ENCODE measurements around the gene FGF1. TPM values are rescaled to one million over a fixed set of nuclear protein-coding genes. Genes with fewer than 3 reads are reported as not detected.

Gene FGF1
- total RNA-seq, 1 experiment from 2014 or later, result not detected

GRCh38 chr5:142549834-142550233, 136.1 kb downstream of the FGF1 start:
- TF ChIP-seq SIN3A (IDR thresholded peaks at IDR 0.05; ENCODE audit: borderline replicate concordance, insufficient read depth, low read depth, low read length), result no peak
- TF ChIP-seq CTCF (IDR thresholded peaks at IDR 0.05), result no peak
- TF ChIP-seq REST (IDR thresholded peaks at IDR 0.05; ENCODE audit: insufficient read depth in 1 of 2, low read depth in 2 of 2, low read length in 1 of 2), result no peak
- no peak for TF ChIP-seq TCF7L2 (IDR thresholded peaks at IDR 0.05; ENCODE audit: low read depth, low read length)
- no peak for TF ChIP-seq POLR2AphosphoS5 (IDR thresholded peaks at IDR 0.05; ENCODE audit: low read depth, low read length)
- no peaks in the 10 kb centered on the region for H3K9me3 ChIP-seq (ENCODE audit: control insufficient read depth, insufficient read depth, low read depth, low read length)
- ChIA-PET POLR2A (no interaction called here), CTCF (interaction anchor here (0.8 to 2.1 kb wide), 5 partner anchors 20 to 398 kb away, joined by 3 to 7 read pairs (median 5); no protein-coding TSS in a partner anchor)
- DNase-seq (ENCODE audit: low read depth, low spot score), result no peak
- intact Hi-C loops (cut with micrococcal nuclease; ENCODE audit: unreplicated experiment), result loop anchor here (2.0 to 5.0 kb wide), 4 partner anchors 188 to 378 kb away; partner anchors contain the start of gene SPRY4
- in situ Hi-C loops (cut with HindIII; ENCODE audit: low pct_unique_long_range_greater_than_20kb, low sequenced_read_pairs), result loop anchor here (5.0 kb wide), 1 partner anchor 188 kb away; no protein-coding TSS in a partner anchor
- BruUV-seq (replicated peaks), result no TSS peak
- no peaks in the 10 kb centered on the region for H3K36me3 ChIP-seq (ENCODE audit: control insufficient read depth, insufficient read depth, low read length)
- no peak overlapping the region for H3K4me3 ChIP-seq (ENCODE audit: low read depth in 2 of 2, low read length in 2 of 2)
- no peaks in the 10 kb centered on the region for H3K27me3 ChIP-seq (ENCODE audit: control insufficient read depth, insufficient read depth, low read length)
- no peak for ATAC-seq
- H3K4me1 ChIP-seq (ENCODE audit: control insufficient read depth, insufficient read depth, low read length), result peaks cover 5% of the 10 kb centered on the region
- no peak overlapping the region for H3K27ac ChIP-seq (ENCODE audit: low read length)

- Histone ChIP-seq H3K4me1 (ENCODE audit: control insufficient read depth, insufficient read depth, low read length) (peaks cover 5% of the 10 kb centered on the region), H3K4me3 (ENCODE audit: low read depth in 2 of 2, low read length in 2 of 2) (no peak overlapping the region), H3K36me3 (ENCODE audit: control insufficient read depth, insufficient read depth, low read length) (no peaks in the 10 kb centered on the region), H3K9me3 (ENCODE audit: control insufficient read depth, insufficient read depth, low read depth, low read length) (no peaks in the 10 kb centered on the region), H3K27ac (ENCODE audit: low read length) (peak overlapping the region; percentile 60), H3K27me3 (ENCODE audit: control insufficient read depth, insufficient read depth, low read length) (no peaks in the 10 kb centered on the region)
- DNase-seq (ENCODE audit: low read depth, low spot score), result peak; percentile 97
- TF ChIP-seq TCF7L2 (IDR thresholded peaks at IDR 0.05; ENCODE audit: low read depth, low read length) (no peak), REST (IDR thresholded peaks at IDR 0.05; ENCODE audit: insufficient read depth in 1 of 2, low read depth in 2 of 2, low read length in 1 of 2) (no peak), SIN3A (IDR thresholded peaks at IDR 0.05; ENCODE audit: borderline replicate concordance, insufficient read depth, low read depth, low read length) (no peak), POLR2AphosphoS5 (IDR thresholded peaks at IDR 0.05; ENCODE audit: low read depth, low read length) (0 out of 2 replicates have a peak, but pooled peaks have one; percentile 35), CTCF (IDR thresholded peaks at IDR 0.05) (peak; percentile 97)
- CTCF ChIA-PET, result interaction anchor here (0.6 to 2.1 kb wide), 11 partner anchors 11 to 548 kb away, joined by 3 to 9 read pairs (median 4); partner anchors contain the start of gene SPRY4
- intact Hi-C loops (cut with micrococcal nuclease; ENCODE audit: unreplicated experiment), result loop anchor here (1.0 to 5.0 kb wide), 5 partner anchors 187 to 397 kb away; partner anchors contain the start of gene SPRY4
- peak; percentile 99 for ATAC-seq
- POLR2A ChIA-PET, result interaction anchor here (0.6 to 0.7 kb wide), 2 partner anchors 290 to 539 kb away, joined by 3 to 4 read pairs; no protein-coding TSS in a partner anchor
- in situ Hi-C loops (cut with HindIII; ENCODE audit: low pct_unique_long_range_greater_than_20kb, low sequenced_read_pairs), result loop anchor here (5.0 kb wide), 1 partner anchor 187 kb away; no protein-coding TSS in a partner anchor
- BruUV-seq (replicated peaks), result no TSS peak
Measured at GRCh38 chr5:142548739-142549275, 137.1 kb downstream of the FGF1 start.

Data from Panc1 (cell line).